Measurements from ENCODE around the gene TMCO4.
"Not testable (repeated sequence)": the region's sequence is repeated elsewhere in the genome, so short reads cannot be mapped to it uniquely, and the experiment has no call there.

The TMCO4 gene

GRCh38 chr1:19651141-19651737, 148.5 kb downstream of the TMCO4 start:
- DNase-seq, result peak; percentile 78

- DNase-seq, result no peak
Measured at GRCh38 chr1:19650416-19651140, 149.1 kb downstream of the TMCO4 start.

GRCh38 chr1:19648689-19649088, 151.0 kb downstream of the TMCO4 start:
- no peak for DNase-seq

GRCh38 chr1:19648239-19648638, 151.5 kb downstream of the TMCO4 start:
- DNase-seq, result no peak

GRCh38 chr1:19647643-19648042, 152.1 kb downstream of the TMCO4 start:
- no peak for DNase-seq

GRCh38 chr1:19646377-19647319, 153.1 kb downstream of the TMCO4 start:
- DNase-seq, result no peak

GRCh38 chr1:19645411-19646251, 154.1 kb downstream of the TMCO4 start:
- no peak for DNase-seq

GRCh38 chr1:19644681-19645410, 154.9 kb downstream of the TMCO4 start:
- DNase-seq, result no peak

- no peak for DNase-seq
Measured at GRCh38 chr1:19644395-19644680, 155.4 kb downstream of the TMCO4 start.

- DNase-seq, result no peak
Measured at GRCh38 chr1:19643602-19644394, 155.9 kb downstream of the TMCO4 start, which contains the start of gene NBL1. Gene NBL1, plus strand, starts transcription at chr1:19644311. Its CDS starts 10,720 bp downstream, at chr1:19655031.

- DNase-seq, result peak; percentile 77
Measured at GRCh38 chr1:19643121-19643520, 156.6 kb downstream of the TMCO4 start.

GRCh38 chr1:19640363-19641316, 159.1 kb downstream of the TMCO4 start:
- DNase-seq, result no peak

- no peak for DNase-seq
Measured at GRCh38 chr1:19639999-19640362, 159.7 kb downstream of the TMCO4 start.

GRCh38 chr1:19639228-19639627, 160.5 kb downstream of the TMCO4 start:
- not testable (repeated sequence) for DNase-seq

GRCh38 chr1:19637606-19638005, 162.1 kb downstream of the TMCO4 start:
- DNase-seq, result no peak

- DNase-seq, result not testable (repeated sequence)
Measured at GRCh38 chr1:19636749-19637148, 163.0 kb downstream of the TMCO4 start.

- DNase-seq, result no peak
Measured at GRCh38 chr1:19636065-19636464, 163.7 kb downstream of the TMCO4 start.

GRCh38 chr1:19635646-19636045, 164.1 kb downstream of the TMCO4 start:
- DNase-seq, result no peak

- not testable (repeated sequence) for DNase-seq
Measured at GRCh38 chr1:19635064-19635463, 164.7 kb downstream of the TMCO4 start.

GRCh38 chr1:19633106-19633505, 166.6 kb downstream of the TMCO4 start:
- no peak for DNase-seq
